ENCODE data around the gene C3orf33.

Gene C3orf33

DNA sequence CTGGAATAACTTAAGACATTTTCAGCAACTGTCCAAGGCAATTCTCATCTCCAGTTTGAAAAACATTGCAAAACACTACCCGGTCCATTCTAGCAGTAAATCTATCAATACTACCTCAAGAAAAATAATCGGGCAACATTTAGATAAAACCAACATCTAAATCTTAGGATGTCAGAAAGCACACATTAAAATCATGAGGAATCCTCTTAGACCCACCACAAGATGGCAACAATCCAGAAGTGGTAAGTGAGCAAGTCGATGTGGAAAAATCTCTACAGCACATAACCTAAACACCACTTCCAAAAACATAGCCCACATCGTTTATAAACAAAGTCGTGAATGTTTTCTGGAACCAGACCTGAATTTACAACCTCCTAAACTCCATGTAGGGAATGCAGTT lies 66.9 kb downstream of the C3orf33 start:
- DNase-seq, result no peak

DNA sequence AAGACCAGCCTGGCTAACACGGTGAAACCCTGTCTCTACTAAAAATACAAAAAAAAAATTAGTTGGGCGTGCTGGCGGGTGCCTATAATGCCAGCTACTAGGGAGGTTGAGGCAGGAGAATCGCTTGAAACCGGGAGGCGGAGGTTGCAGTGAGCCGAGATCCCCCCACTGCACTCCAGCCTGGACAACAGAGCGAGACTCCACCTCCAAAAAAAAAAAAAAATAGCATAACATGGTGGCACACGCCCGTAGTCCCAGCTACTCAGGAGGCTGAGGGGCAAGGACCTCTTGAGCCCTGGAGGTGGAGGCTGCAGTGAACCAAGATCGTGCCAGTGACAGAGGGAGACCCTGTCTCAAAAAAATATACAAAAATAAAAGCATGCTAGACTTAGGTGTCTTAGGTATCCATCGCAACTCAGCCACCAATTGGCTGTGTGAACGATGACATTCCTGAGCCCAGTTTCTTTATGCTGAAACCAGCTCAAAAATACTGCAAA lies 67.5 kb downstream of the C3orf33 start:
- no peak for DNase-seq

DNA sequence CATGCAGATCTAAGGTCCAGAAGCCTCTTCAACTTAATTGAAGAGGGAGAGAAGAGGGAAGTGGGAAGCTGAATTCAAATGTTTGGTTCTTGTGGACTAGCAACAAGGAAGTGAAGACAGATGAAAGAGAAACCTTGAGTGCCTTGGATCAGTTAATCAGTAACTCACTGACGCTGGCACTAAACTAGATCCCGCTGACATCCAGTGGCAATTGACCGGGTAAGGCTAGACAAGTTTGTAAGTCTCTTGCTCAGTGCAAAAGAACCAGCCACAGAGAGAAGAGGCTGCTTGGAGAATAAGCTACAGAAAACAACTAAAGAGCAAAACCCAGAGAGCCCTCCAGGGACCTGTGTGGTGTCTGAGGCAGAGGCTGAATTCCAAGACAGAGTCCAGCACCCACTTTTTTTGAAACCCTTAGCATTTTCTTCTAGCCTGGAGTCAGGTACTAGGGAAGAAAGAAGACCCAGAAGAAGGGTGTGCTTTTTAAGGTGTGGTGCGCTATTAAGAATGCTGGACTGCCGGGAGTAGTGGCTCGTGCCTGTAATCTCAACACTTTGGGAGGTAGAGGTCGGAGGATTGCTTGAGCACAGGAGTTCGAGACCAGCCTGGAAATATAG lies 68.1 kb downstream of the C3orf33 start:
- no peak for DNase-seq

DNA sequence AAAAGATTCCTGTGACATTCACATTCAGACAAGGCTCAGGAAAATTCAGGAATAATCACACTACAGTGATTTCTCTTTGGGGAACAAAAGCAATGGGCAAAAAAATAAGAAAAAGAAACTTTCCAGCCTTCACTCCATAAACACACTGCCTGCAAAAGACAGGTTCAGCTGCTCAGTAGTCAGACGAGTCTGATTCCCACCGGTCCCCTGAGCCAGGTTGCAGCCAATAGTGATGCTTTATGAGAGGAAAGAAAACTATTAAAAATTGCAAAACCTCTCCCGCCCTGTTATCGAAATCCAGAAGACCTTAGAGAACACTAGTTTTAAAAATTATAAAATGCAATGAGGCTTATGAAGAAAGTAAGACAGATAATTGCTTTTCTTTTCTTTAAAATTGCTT lies 69.7 kb downstream of the C3orf33 start:
- DNase-seq, result no peak

DNA sequence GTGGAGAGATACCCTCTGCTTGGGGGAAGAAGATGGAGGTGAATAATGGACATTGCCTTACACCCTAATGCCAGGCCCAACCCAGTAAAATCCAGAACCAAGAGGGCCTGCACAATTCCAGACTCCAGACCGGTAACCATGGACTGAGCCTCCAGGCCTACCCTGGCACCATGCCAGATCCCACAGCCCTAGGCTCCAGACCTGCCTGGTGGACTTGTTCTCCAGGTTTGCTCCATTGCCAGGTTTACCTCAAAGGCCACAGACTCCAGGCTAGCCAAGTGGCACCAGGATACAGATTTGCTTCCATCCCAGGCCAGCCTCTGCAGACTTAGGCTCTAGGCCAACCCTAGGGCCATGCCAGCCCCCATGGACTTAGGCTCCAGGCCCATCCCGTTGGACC lies 75.2 kb downstream of the C3orf33 start:
- no peak for DNase-seq

DNA sequence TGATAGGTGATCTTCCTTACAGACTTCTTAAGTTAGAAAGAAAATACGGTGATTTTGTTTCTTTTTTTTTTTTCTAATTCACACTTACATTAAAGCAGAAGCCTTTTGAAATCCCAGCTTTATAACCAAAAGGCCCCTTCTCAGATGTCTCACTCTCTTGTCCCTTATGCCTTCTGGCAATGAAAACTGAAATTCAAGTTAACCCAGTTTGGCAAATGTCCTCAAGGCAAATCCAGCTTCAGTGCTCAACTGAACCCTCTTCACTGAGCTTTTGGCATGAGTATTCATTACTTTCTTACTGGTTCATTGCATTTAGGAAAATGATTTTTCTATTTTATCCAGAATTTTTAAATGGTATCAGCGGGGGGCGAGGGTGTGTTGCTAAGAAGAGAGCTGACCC lies 78.2 kb downstream of the C3orf33 start:
- no peak for DNase-seq

DNA sequence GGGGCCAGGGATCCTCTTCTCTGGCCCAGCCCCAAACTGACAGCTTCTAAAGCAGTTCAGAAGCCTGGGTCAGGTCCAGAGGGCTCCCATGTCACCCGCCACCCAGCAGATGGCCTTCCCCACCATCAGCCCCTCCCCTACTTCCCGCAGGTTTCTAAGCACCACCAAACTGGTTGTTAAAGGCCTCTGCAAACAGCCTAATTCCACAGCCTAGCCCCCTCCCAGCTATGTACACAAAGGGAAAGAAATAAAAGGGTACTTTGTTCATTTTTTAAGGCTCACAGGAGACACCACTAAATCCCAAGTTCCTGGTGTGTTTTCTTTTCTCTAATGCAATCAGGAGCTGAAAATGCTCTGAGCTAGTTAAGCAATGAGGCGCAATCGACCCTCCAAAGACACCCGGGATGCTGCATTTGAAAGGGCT lies 91.8 kb downstream of the C3orf33 start:
- DNase-seq, result no peak

Data from CD4-positive, alpha-beta T cell treated with Interleukin-15 for 1 hour (primary cell).